ENCODE measurements around the gene SPDYC. TPM values are rescaled to one million over a fixed set of nuclear protein-coding genes. Genes with fewer than 3 reads are reported as not detected.

SPDYC gene
- not detected in 2 replicates for total RNA-seq

GRCh38 chr11:65170058-65170534, at the start of gene SPDYC:
SPDYC (plus strand) TSS chr11:65170233; CDS start chr11:65171358, 1,125 bp downstream.

GRCh38 chr11:65121865-65122696, 48.0 kb upstream of the SPDYC start, which contains the start of the genes FAU and MRPL49:
FAU (minus strand) TSS chr11:65122134; CDS start chr11:65121813, 321 bp downstream.
MRPL49 (plus strand) TSS chr11:65122321; CDS start chr11:65122347, 26 bp downstream.

GRCh38 chr11:65134240-65134951, 35.6 kb upstream of the SPDYC start, which contains the start of gene SYVN1:
SYVN1 (minus strand) TSS chr11:65134519; CDS start chr11:65133601, 918 bp downstream.

GRCh38 chr11:65181569-65182257, 11.7 kb downstream of the SPDYC start, which contains the start of gene CAPN1:
CAPN1 (plus strand) TSS chr11:65181928; CDS start chr11:65182702, 774 bp downstream.

Other genes with a start within 250 kb of the SPDYC start
- gene PPP2R5B, start 245.5 kb upstream of the SPDYC start, total RNA-seq: 10.3 and 11.6 TPM in 2 replicates
- not detected in 2 replicates for gene GPHA2, start 234.3 kb upstream of the SPDYC start, total RNA-seq
- not detected in 2 replicates for gene MAJIN, start 198.1 kb upstream of the SPDYC start, total RNA-seq
- 0.26 and 0.81 TPM in 2 replicates for gene BATF2, start 173.3 kb upstream of the SPDYC start, total RNA-seq
- gene ARL2, start 156.1 kb upstream of the SPDYC start, total RNA-seq: 95.3 and 110 TPM in 2 replicates
- gene SNX15, start 142.8 kb upstream of the SPDYC start, total RNA-seq: 10.6 and 11.9 TPM in 2 replicates
- gene SAC3D1, start 129.0 kb upstream of the SPDYC start, total RNA-seq: 6.2 and 9.0 TPM in 2 replicates
- 23.3 and 27.0 TPM in 2 replicates for gene NAALADL1, start 111.7 kb upstream of the SPDYC start, total RNA-seq
- gene CDCA5, start 86.2 kb upstream of the SPDYC start, total RNA-seq: 4.2 and 7.8 TPM in 2 replicates
- 32.7 and 35.9 TPM in 2 replicates for gene ZFPL1, start 86.0 kb upstream of the SPDYC start, total RNA-seq
- 175 and 203 TPM in 2 replicates for gene VPS51, start 74.0 kb upstream of the SPDYC start, total RNA-seq
- gene TM7SF2, start 58.4 kb upstream of the SPDYC start, total RNA-seq: 8.9 and 9.0 TPM in 2 replicates
- 6.0 and 6.1 TPM in 2 replicates for gene ZNHIT2, start 52.5 kb upstream of the SPDYC start, total RNA-seq
- gene FAU, start 48.1 kb upstream of the SPDYC start, total RNA-seq: 379 and 456 TPM in 2 replicates
- 28.3 and 34.2 TPM in 2 replicates for gene MRPL49, start 47.9 kb upstream of the SPDYC start, total RNA-seq
- 16.8 and 20.1 TPM in 2 replicates for gene SYVN1, start 35.7 kb upstream of the SPDYC start, total RNA-seq
- 88.9 and 117 TPM in 2 replicates for gene CAPN1, start 11.7 kb downstream of the SPDYC start, total RNA-seq
- gene POLA2, start 91.7 kb downstream of the SPDYC start, total RNA-seq: 3.9 and 7.0 TPM in 2 replicates
- gene CDC42EP2, start 144.6 kb downstream of the SPDYC start, total RNA-seq: 7.3 and 12.8 TPM in 2 replicates
- 25.8 and 33.8 TPM in 2 replicates for gene DPF2, start 163.6 kb downstream of the SPDYC start, total RNA-seq
- gene TIGD3, start 184.5 kb downstream of the SPDYC start, total RNA-seq: 0.13 TPM in 1 of 2 replicates, not detected in the other
- 2.1 and 2.2 TPM in 2 replicates for gene SLC25A45, start 212.4 kb downstream of the SPDYC start, total RNA-seq
- 33.5 and 44.3 TPM in 2 replicates for gene FRMD8, start 216.4 kb downstream of the SPDYC start, total RNA-seq